Loucy (cell line): Measurements from ENCODE around the gene USP34.

Experiments
- CTCF ChIP-seq: fragments of 200-600 bp; sonication (generic); conservative IDR thresholded peaks from 2 replicates; pipeline ENCODE4 v1.5.1; 2014; ENCODE audit warnings: mild to moderate bottlenecking, antibody characterized with exemption, low read length
- EZH2phosphoT487 ChIP-seq: fragments of 200-600 bp; IDR thresholded peaks from 2 replicates; pipeline ENCODE4 v1.6.1; 2018; ENCODE audit warnings: antibody characterized with exemption, mild to moderate bottlenecking, moderate library complexity, borderline replicate concordance

- TF ChIP-seq CTCF: no peak
- no peak for TF ChIP-seq EZH2phosphoT487
These were observed 204.0 kb downstream of the USP34 start for GRCh38 chr2:61266632-61267505.
